ENCODE measurements around the gene KRTAP10-7.

The KRTAP10-7 gene

DNA sequence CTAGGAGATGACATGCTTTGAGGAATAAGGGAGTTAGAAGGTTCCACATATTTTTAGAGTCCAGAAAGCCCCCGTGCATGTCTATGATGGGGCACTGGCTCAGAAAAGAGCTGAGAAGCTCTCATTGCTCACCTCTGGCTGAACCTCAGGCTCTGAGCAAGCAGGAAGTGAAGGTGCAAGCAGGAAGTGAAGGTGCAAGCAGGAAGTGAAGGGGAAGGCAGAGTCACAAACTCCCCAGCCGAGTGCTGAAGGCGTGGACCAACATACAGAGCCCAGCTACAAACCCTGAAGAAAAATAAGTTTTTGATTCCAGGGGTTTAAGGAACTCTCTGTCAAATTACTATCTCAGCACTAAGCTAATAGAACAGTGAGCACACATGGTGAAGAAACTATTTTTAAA, 18.5 kb downstream of the KRTAP10-7 start:
- H2AFZ ChIP-seq (ENCODE audit: low read depth), result no peak overlapping the region
- H3K36me3 ChIP-seq (ENCODE audit: insufficient read depth), result no peaks in the 10 kb centered on the region
- no peaks in the 10 kb centered on the region for H3K4me1 ChIP-seq (ENCODE audit: low read depth, poor library complexity, severe bottlenecking)
- peaks cover 36% of the 10 kb centered on the region for H3K27me3 ChIP-seq (ENCODE audit: insufficient read depth, low read depth)
- no peak overlapping the region for H3K4me2 ChIP-seq
- H3K79me2 ChIP-seq (ENCODE audit: insufficient read depth, low read depth), result no peaks in the 10 kb centered on the region
- no peak overlapping the region for H3K4me3 ChIP-seq (IDR thresholded peaks at IDR 0.05; ENCODE audit: insufficient read depth, low read depth, low read length)
- H4K20me1 ChIP-seq (ENCODE audit: insufficient read depth), result no peaks in the 10 kb centered on the region
- TF ChIP-seq CTCF (conservative IDR thresholded peaks at IDR 0.05; ENCODE audit: low read depth, low read length), result no peak
- no peak overlapping the region for H3K27ac ChIP-seq
- H3K9ac ChIP-seq, result no peak overlapping the region

DNA sequence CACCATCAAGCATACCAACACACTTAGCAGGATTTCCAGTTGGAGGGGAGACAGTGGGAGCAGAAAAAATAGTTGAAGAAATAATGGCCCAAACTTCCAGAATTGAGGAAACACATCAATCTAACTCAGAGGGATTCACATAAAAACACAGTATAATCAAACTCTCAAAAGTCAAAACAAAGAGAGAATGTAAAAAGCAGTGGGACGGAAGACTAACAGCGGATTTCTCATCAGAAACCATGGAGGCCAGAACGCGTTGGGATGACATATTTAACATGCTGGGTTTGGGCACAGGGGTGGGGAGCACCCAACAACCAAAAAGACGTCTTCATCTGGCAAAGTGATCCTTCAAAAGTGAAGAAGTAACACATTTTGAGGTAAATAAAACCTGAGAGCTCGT, 19.5 kb downstream of the KRTAP10-7 start:
- no peak overlapping the region for H3K9ac ChIP-seq
- H2AFZ ChIP-seq (ENCODE audit: low read depth), result no peak overlapping the region
- H3K79me2 ChIP-seq (ENCODE audit: insufficient read depth, low read depth), result no peaks in the 10 kb centered on the region
- H3K27me3 ChIP-seq (ENCODE audit: insufficient read depth, low read depth), result peaks cover 33% of the 10 kb centered on the region
- no peaks in the 10 kb centered on the region for H4K20me1 ChIP-seq (ENCODE audit: insufficient read depth)
- no peak overlapping the region for H3K4me2 ChIP-seq
- H3K36me3 ChIP-seq (ENCODE audit: insufficient read depth), result no peaks in the 10 kb centered on the region
- H3K4me3 ChIP-seq (IDR thresholded peaks at IDR 0.05; ENCODE audit: insufficient read depth, low read depth, low read length), result no peak overlapping the region
- no peaks in the 10 kb centered on the region for H3K4me1 ChIP-seq (ENCODE audit: low read depth, poor library complexity, severe bottlenecking)
- TF ChIP-seq CTCF (conservative IDR thresholded peaks at IDR 0.05; ENCODE audit: low read depth, low read length), result no peak
- H3K27ac ChIP-seq, result no peak overlapping the region

DNA sequence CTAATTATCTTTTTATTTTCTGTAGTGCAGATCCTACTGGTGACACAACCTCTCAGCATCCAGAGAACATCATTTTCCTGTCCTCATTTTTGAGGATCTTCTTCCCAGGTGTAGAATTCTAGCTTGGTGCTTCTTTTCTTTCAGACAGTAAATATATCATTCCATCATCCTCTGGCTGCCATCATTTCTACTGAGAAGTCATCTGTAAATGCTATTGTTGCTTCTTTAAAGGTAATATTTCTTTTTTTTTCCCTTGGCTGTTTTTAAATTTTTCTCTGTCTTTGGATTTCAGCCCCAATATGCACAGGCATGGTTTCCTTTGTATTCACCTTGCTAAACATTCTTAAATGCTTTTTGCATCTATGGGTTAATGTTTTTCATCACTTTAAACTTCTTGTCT, 23.2 kb downstream of the KRTAP10-7 start:
- no peaks in the 10 kb centered on the region for H3K79me2 ChIP-seq (ENCODE audit: insufficient read depth, low read depth)
- no peak overlapping the region for H3K27ac ChIP-seq
- TF ChIP-seq CTCF (conservative IDR thresholded peaks at IDR 0.05; ENCODE audit: low read depth, low read length), result no peak
- H3K9ac ChIP-seq, result no peak overlapping the region
- no peaks in the 10 kb centered on the region for H3K36me3 ChIP-seq (ENCODE audit: insufficient read depth)
- no peaks in the 10 kb centered on the region for H3K4me1 ChIP-seq (ENCODE audit: low read depth, poor library complexity, severe bottlenecking)
- H4K20me1 ChIP-seq (ENCODE audit: insufficient read depth), result no peaks in the 10 kb centered on the region
- no peak overlapping the region for H3K4me2 ChIP-seq
- no peak overlapping the region for H2AFZ ChIP-seq (ENCODE audit: low read depth)
- H3K4me3 ChIP-seq (IDR thresholded peaks at IDR 0.05; ENCODE audit: insufficient read depth, low read depth, low read length), result no peak overlapping the region
- H3K27me3 ChIP-seq (ENCODE audit: insufficient read depth, low read depth), result peaks cover 24% of the 10 kb centered on the region

- no peak overlapping the region for H2AFZ ChIP-seq (ENCODE audit: low read depth)
Observed at GRCh38 chr21:44625756-44626155, 25.4 kb downstream of the KRTAP10-7 start.

More at GRCh38 chr21:44625756-44626155, 25.4 kb downstream of the KRTAP10-7 start:
- H3K79me2 ChIP-seq (ENCODE audit: insufficient read depth, low read depth), result no peaks in the 10 kb centered on the region
- no peaks in the 10 kb centered on the region for H3K36me3 ChIP-seq (ENCODE audit: insufficient read depth)
- no peak overlapping the region for H3K27ac ChIP-seq
- no peak overlapping the region for H3K4me3 ChIP-seq (IDR thresholded peaks at IDR 0.05; ENCODE audit: insufficient read depth, low read depth, low read length)
- no peak overlapping the region for H3K9ac ChIP-seq
- no peaks in the 10 kb centered on the region for H4K20me1 ChIP-seq (ENCODE audit: insufficient read depth)
- peaks cover 18% of the 10 kb centered on the region for H3K27me3 ChIP-seq (ENCODE audit: insufficient read depth, low read depth)
- H3K4me2 ChIP-seq, result no peak overlapping the region
- no peaks in the 10 kb centered on the region for H3K4me1 ChIP-seq (ENCODE audit: low read depth, poor library complexity, severe bottlenecking)
- no peak for TF ChIP-seq CTCF (conservative IDR thresholded peaks at IDR 0.05; ENCODE audit: low read depth, low read length)
